Naive thymus-derived CD8-positive, alpha-beta T cell (primary cell): ENCODE data around the gene PEX5L. TPM values are rescaled to one million over a fixed set of nuclear protein-coding genes. Genes with fewer than 3 reads are reported as not detected.
"Not testable (repeated sequence)": the region's sequence is repeated elsewhere in the genome, so short reads cannot be mapped to it uniquely, and the experiment has no call there.

Experiments
- ATAC-seq, 2 donors: fragments of 150-1000 bp; cut with Tn5 transposase in 1 of 2; sonication (Bioruptor Pico), chemical (Tn5 transposase) in 1 of 2; 1 replicate in 1 of 2; 2 replicates in 1 of 2; pipeline ENCODE4 v1.10.0; 2021; ENCODE audit warnings: mild to moderate bottlenecking in 2 of 2, moderate library complexity in 2 of 2
- POLR2A ChIA-PET: fragments of 350-600 bp; sonication (Branson Sonifier 250); formaldehyde crosslinking; loops from one replicate; lab custom pipeline; 2021; ENCODE audit warnings: antibody characterized with exemption; lab: Charles Lee
- DNase-seq, 10 donors: peaks; one replicate each; pipeline versions ENCODE4 v3.0.0 to v3.0.0-alpha.2; 2020 to 2022
- H3K27ac Mint-ChIP-seq, 10 donors: one replicate each; pipeline ENCODE4 v1.8.0; 2020 to 2022; ENCODE audit warnings: mild to moderate bottlenecking in 10 of 10, mixed read lengths in 10 of 10, moderate library complexity in 4 of 10, inconsistent platforms in 1 of 10
- H3K27me3 Mint-ChIP-seq, 5 donors: one replicate each; pipeline ENCODE4 v1.8.0; 2021 to 2022; ENCODE audit warnings: mixed read lengths in 5 of 5
- H3K36me3 Mint-ChIP-seq, 3 donors: one replicate each; pipeline ENCODE4 v1.8.0; 2020 to 2022; ENCODE audit warnings: mixed read lengths in 3 of 3, mild to moderate bottlenecking in 2 of 3, inconsistent platforms in 1 of 3
- H3K4me1 Mint-ChIP-seq, 4 donors: one replicate each; pipeline ENCODE4 v1.8.0; 2021 to 2022; ENCODE audit warnings: mixed read lengths in 4 of 4
- H3K4me3 Mint-ChIP-seq, 10 donors: one replicate each; pipeline ENCODE4 v1.8.0; 2020 to 2022; ENCODE audit warnings: mild to moderate bottlenecking in 10 of 10, mixed read lengths in 10 of 10, moderate library complexity in 6 of 10, inconsistent platforms in 1 of 10
- H3K9me3 Mint-ChIP-seq, 9 donors: one replicate each; pipeline ENCODE4 v1.8.0; 2020 to 2022; ENCODE audit warnings: mixed read lengths in 9 of 9, mild to moderate bottlenecking in 3 of 9, inconsistent platforms in 1 of 9, moderate library complexity in 1 of 9
- polyA plus RNA-seq, 3 donors: library from polyadenylated mRNA; unstranded; fragments of 300-500 nt; fragmentation: Illumina TruSeq; gene quantifications; one replicate each; pipeline ENCODE4 v1.2.3, GENCODE V29; 2021
- total RNA-seq, 8 experiments: library from RNA in 2 of 8; stranded (reverse) in 2 of 8; gene quantifications; one replicate each; pipeline ENCODE4 v1.2.3 and lab custom pipeline; 2021 to 2026

The PEX5L gene
- total and polyA plus RNA-seq, 5 experiments from 2014 or later: 0.03 to 0.26 TPM; not detected in 3

DNA sequence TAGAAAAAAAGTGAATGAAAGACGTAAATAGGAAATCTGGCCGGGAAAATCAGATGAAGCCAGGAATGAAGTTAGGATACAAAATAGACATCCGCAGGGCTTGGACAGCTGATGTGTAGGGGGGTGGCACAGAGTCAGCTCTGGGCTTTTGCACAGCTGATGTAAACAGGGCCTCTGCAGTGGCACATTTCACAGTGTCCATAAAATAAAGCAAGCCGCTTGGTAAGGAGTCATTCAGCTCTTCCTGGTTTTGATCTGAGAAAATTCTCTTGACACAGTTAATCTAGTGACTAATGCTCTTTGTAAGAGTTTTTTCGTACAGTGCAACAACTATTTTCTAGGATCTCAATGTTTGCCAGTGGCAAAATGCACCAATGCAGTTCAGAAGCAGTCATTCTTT is 230.6 kb downstream of the PEX5L start:
- Mint-ChIP-seq H3K36me3 (no peaks in the 10 kb centered on the region), H3K4me3 (no peak overlapping the region), H3K9me3 (no peaks in the 10 kb centered on the region), H3K4me1 (peaks cover 0 to 1% (median 0%) of the 10 kb centered on the region in 4 donors), H3K27ac (no peak overlapping the region), H3K27me3 (peaks cover 0 to 6% (median 5%) of the 10 kb centered on the region in 5 donors)
- DNase-seq: no peak
- POLR2A ChIA-PET: interaction anchor here (0.6 kb wide), 1 partner anchor 658 kb away, joined by 4 read pairs; the partner anchor contains the start of gene PIK3CA
- ATAC-seq: no peak

DNA sequence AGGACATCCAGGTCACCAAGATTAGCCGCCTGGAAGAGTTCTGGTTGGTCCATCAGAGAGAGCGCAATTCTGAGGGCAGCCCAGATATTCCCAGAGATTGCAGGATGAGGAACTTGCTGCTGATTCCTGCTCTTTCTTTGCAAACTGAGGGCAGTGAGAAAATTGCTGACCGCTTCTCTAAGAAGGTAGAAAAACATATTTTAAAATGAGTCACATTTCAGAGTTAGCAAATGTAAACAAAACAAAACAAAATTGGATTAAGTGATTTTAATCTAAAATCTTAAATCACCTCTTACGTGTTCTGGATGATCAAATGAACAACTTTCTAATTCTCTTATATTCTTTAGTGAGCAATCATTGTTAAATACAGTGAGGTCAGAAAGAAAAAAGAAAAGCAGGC is 234.9 kb downstream of the PEX5L start:
- H3K36me3 Mint-ChIP-seq: peaks cover 0 to 1% (median 0%) of the 10 kb centered on the region in 3 donors
- H3K4me3 Mint-ChIP-seq: no peak overlapping the region
- no peaks in the 10 kb centered on the region for H3K9me3 Mint-ChIP-seq
- ATAC-seq (no peak), DNase-seq (no peak)
- H3K27me3 Mint-ChIP-seq: peaks cover 0 to 10% (median 6%) of the 10 kb centered on the region in 5 donors
- peaks cover 0 to 1% (median 0%) of the 10 kb centered on the region in 4 donors for H3K4me1 Mint-ChIP-seq
- POLR2A ChIA-PET: no interaction called here
- H3K27ac Mint-ChIP-seq: no peak overlapping the region

DNA sequence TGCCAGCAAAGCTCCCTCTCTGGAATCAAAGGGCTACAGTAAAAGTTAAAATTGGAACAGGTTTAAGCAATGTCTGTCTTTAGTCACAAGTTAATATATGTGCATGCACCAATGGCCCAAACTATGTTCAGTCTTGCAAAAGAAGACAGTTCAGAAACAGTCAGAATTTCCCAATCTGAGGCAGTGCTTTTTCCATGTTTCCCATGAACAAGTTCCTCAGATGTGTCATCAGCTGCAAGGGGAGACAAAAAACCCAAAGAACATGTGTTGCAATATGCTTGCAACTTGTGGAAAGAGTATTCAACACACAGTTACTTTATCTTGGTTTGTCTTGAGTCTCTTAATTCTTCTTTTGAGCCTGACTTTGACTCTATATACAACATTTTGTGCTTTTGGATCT is 235.5 kb downstream of the PEX5L start:
- H3K27me3 Mint-ChIP-seq: peaks cover 0 to 10% (median 6%) of the 10 kb centered on the region in 5 donors
- H3K36me3 Mint-ChIP-seq: peaks cover 0 to 1% (median 0%) of the 10 kb centered on the region in 3 donors

DNA sequence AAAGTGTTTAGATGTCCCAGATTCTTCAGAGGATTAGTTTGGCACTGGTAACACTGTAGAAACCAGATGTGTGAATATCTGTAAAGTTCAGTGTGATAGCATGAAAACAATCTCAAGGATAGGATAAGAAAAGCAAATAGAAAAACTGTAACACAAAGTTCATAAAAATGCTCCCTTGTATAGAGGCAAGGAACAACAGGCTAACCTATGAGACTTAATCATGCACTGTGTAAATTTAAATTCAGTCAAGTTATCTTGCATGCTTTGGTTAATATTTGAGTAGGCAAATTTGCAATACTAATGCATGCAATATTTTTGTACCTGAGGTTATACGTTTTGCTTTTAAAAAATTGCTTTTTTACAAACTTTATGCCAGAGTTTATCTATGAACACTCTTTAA is 239.5 kb downstream of the PEX5L start:
- DNase-seq (no peak), ATAC-seq (no peak)
- Mint-ChIP-seq H3K27me3 (peaks cover 0 to 6% (median 0%) of the 10 kb centered on the region in 5 donors), H3K27ac (no peak overlapping the region), H3K4me1 (peaks cover 0 to 6% (median 2%) of the 10 kb centered on the region in 4 donors), H3K4me3 (no peak overlapping the region), H3K9me3 (no peaks in the 10 kb centered on the region), H3K36me3 (peaks cover 0 to 1% (median 0%) of the 10 kb centered on the region in 3 donors)
- POLR2A ChIA-PET: no interaction called here

More for the DNA sequence above, 235.5 kb downstream of the PEX5L start:
- Mint-ChIP-seq H3K27ac (no peak overlapping the region), H3K4me1 (peaks cover 0 to 2% (median under 1%) of the 10 kb centered on the region in 4 donors), H3K9me3 (no peaks in the 10 kb centered on the region), H3K4me3 (no peak overlapping the region)
- DNase-seq (no peak), ATAC-seq (no peak)
- POLR2A ChIA-PET: no interaction called here

DNA sequence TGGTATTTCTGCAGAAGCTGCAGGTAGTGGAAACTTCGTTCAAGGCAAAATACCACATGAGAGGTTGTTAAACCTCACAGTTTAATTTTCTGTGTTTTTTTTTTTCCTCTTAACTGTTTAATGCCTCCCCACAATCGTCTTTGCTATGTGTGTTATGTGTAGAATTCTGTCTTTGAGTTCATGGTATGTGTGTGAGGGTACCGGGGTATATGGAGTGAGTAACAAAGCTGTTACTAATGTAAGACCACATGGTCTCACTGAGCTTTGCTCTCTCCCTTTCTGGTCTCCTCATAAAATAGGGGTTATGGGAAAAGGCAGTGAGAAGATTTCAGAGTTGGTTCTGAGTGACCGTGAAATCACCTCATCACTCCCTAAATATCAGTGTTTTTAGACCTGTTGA is 240.3 kb downstream of the PEX5L start:
- Mint-ChIP-seq H3K27ac (no peak overlapping the region), H3K4me1 (peaks cover 0 to 6% (median 2%) of the 10 kb centered on the region in 4 donors), H3K27me3 (peaks cover 0 to 6% (median 0%) of the 10 kb centered on the region in 5 donors), H3K9me3 (peaks cover 0 to 6% (median 0%) of the 10 kb centered on the region in 9 donors), H3K36me3 (peaks cover 0 to 1% (median 0%) of the 10 kb centered on the region in 3 donors), H3K4me3 (no peak overlapping the region)
- ATAC-seq (no peak), DNase-seq (no peak)
- POLR2A ChIA-PET: no interaction called here

DNA sequence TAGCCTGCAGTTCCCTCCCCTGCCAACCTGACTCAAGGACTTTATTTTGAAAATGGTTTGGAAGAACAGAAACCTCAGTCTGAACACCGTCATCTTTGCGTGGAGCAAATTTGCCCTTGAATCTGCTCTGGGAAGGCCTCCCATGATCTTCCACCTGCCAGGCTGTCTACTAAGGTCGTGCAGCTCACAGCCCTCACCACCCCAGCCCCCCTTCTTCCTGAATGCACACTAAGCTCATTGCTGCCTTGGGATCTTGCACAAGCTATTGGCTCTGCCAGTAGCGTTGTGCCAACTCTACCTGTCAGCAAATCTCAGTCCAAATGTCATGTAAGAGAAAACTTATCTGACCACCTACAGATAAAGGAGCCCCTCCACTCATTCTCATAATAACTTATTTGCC is 242.4 kb downstream of the PEX5L start:
- H3K4me3 Mint-ChIP-seq: no peak overlapping the region
- DNase-seq (no peak), ATAC-seq (no peak)
- H3K27me3 Mint-ChIP-seq: peaks cover 0 to 4% (median 0%) of the 10 kb centered on the region in 5 donors
- no peak overlapping the region for H3K27ac Mint-ChIP-seq
- peaks cover 0 to 10% (median 0%) of the 10 kb centered on the region in 9 donors for H3K9me3 Mint-ChIP-seq
- peaks cover 0 to 6% (median 2%) of the 10 kb centered on the region in 4 donors for H3K4me1 Mint-ChIP-seq
- peaks cover 0 to 1% (median 0%) of the 10 kb centered on the region in 3 donors for H3K36me3 Mint-ChIP-seq
- POLR2A ChIA-PET: no interaction called here

DNA sequence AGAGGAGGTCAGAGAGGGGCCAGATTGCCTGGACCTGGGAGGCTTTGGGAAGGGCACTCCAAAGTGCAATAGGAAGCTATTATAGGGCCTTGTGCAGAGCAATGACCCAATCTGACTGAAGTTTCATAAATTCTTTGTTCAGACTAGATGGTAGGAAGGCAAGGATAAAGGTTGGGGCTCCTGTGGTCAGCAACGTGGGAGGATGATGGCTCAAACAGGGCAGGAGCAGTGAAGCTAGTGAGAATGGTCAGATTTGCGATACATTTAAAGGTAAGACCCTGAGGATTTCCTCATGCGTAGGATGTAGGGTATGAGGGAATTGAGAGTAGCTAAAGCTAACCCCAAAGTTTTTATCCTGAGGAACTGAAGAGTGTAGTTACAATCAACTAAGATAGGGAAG is 244.9 kb downstream of the PEX5L start:
- POLR2A ChIA-PET: no interaction called here
- Mint-ChIP-seq H3K4me1 (peaks cover 0 to 6% (median 2%) of the 10 kb centered on the region in 4 donors), H3K36me3 (peaks cover 0 to 9% (median 5%) of the 10 kb centered on the region in 3 donors), H3K27me3 (peaks cover 0 to 4% (median 0%) of the 10 kb centered on the region in 5 donors), H3K9me3 (peaks cover 0 to 10% (median 0%) of the 10 kb centered on the region in 9 donors), H3K27ac (no peak overlapping the region), H3K4me3 (no peak overlapping the region)
- ATAC-seq: no peak
- DNase-seq: no peak

DNA sequence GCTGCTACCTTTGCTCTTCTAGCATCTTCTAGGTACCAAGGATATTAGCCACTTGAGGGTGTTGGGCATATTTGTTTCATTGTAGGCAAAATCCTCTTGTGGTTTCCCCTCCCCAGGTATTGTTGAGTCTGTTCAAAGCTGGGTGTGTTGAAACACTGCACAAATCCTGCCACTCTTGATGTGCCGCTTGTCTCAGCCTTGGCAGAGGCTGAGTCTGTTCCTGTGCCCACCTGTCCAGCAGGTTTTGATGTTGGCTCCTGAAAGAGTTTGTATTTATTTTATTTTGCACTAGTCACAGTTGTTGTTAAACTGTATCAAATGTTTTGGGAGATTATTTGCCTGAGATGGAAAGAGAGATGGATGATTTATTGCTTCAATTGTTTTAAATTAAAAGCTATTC is 247.7 kb downstream of the PEX5L start:
- POLR2A ChIA-PET: no interaction called here

DNA sequence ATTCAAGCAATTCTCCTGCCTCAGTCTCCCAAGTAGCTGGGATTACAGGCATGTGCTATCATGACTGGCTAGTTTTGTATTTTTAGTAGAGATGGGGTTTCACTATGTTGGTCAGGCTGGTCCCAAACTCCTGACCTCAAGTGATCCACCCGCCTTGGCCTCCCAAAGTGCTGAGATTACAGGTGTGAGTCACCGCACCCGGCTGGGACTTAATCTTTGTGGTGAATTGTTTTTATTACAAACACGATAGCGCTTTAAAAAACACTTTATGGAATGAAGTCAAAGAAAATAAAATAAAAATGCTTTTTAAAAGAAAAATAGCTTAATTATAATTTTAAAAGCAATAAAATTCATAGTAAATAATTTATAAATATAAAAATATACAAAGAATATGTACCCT is 253.9 kb downstream of the PEX5L start:
- ATAC-seq, H3K27me3 Mint-ChIP-seq, H3K27ac Mint-ChIP-seq, H3K4me1 Mint-ChIP-seq, POLR2A ChIA-PET, H3K4me3 Mint-ChIP-seq, DNase-seq: not testable (repeated sequence)
- peaks cover 0 to 11% (median 2%) of the 10 kb centered on the region in 9 donors for H3K9me3 Mint-ChIP-seq
- peaks cover 25 to 65% (median 61%) of the 10 kb centered on the region in 3 donors for H3K36me3 Mint-ChIP-seq

More for the DNA sequence above, 247.7 kb downstream of the PEX5L start:
- Mint-ChIP-seq H3K27me3 (no peaks in the 10 kb centered on the region), H3K9me3 (peaks cover 0 to 10% (median 0%) of the 10 kb centered on the region in 9 donors), H3K27ac (peak overlapping the region in 1 of 10 donors; percentile 63), H3K4me3 (no peak overlapping the region), H3K36me3 (peaks cover 0 to 24% (median 15%) of the 10 kb centered on the region in 3 donors), H3K4me1 (no peaks in the 10 kb centered on the region)
- no peak for ATAC-seq
- no peak for DNase-seq

DNA sequence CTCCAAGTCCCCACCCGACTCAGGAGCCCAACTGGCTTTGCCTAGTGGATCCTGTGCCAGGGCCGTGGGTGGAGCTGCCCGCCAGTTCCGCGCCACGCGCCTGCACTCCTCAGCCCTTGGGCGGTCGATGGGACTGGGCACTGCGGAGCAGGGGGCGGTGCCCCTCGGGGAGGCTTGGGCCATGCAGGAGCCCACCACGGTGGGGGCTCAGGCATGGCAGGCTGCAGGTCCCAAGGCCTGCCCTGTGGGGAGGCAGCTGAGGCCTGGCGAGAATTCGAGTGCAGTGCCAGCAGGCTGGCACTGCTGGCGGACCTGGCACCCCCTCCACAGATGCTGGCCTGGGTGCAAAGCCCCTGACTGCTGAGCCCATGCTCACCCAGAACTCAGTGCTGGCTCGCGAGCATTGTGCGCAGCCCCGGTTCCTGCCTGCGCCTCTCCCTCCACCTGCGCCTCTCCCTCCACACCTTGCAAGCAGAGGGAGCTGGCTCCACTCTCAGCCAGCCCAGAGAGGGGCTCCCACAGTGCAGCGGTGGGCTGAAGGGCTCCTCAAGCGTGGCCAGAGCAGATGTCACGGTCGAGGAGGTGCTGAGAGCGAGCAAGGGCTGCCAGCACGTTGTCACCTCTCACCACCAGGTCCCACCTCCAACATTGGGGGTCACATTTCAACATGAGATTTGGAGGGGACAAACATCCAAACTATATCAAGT is 261.2 kb downstream of the PEX5L start:
- Mint-ChIP-seq H3K27ac (no peak overlapping the region), H3K36me3 (peaks cover 25 to 67% (median 63%) of the 10 kb centered on the region in 3 donors), H3K9me3 (peaks cover 0 to 11% (median 4%) of the 10 kb centered on the region in 9 donors), H3K27me3 (no peaks in the 10 kb centered on the region), H3K4me3 (no peak overlapping the region), H3K4me1 (peaks cover 0 to 3% (median 0%) of the 10 kb centered on the region in 4 donors)
- POLR2A ChIA-PET: no interaction called here
- DNase-seq (no peak), ATAC-seq (no peak)

DNA sequence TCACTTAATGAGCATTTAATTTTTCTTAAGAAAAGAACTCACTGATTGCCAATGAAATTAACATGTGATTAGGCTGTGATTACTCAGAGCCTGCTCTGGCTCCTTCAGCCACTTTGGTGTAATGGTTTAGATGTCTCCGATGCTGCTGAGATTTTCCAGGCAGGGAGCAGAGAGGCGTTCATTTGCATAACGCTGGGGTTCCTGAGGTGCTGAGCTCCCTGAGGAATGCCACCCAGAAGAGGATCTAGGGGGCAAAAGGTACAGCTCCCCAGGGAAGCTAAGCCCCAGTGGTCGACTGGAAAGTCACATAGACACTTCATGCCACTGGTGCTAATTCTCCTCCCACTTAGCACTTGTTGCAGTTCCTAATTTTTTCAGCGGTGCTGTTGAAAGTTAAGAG is 264.4 kb downstream of the PEX5L start:
- Mint-ChIP-seq H3K9me3 (peaks cover 0 to 4% (median 2%) of the 10 kb centered on the region in 9 donors), H3K27ac (no peak overlapping the region), H3K4me1 (peaks cover 0 to 6% (median 0%) of the 10 kb centered on the region in 4 donors), H3K4me3 (no peak overlapping the region), H3K36me3 (peaks cover 9 to 64% (median 48%) of the 10 kb centered on the region in 3 donors), H3K27me3 (no peaks in the 10 kb centered on the region)
- POLR2A ChIA-PET: no interaction called here
- ATAC-seq (no peak), DNase-seq (no peak)

DNA sequence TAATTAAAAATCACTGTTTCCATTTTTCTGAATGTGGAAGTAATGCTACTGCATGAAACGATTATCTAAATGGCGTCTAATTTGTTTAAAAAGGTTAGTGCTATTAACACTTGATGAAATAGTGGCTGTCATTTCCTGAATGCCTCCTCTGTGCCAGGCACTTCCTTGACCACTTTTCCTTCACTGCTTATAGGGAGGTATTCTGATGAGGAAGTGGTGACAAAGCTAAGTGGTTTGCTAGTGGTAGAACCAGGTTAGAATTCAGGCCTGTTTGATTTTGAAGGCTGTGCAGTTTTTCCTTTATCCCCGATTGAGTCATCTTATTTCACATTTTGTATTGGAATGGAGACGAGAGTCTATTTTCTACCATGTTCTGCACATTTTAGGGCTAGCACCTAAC is 264.9 kb downstream of the PEX5L start:
- no peaks in the 10 kb centered on the region for H3K27me3 Mint-ChIP-seq
- H3K4me1 Mint-ChIP-seq: peaks cover 0 to 6% (median 0%) of the 10 kb centered on the region in 4 donors
- peak overlapping the region in 1 of 10 donors; percentile 15 for H3K27ac Mint-ChIP-seq
- ATAC-seq (no peak), DNase-seq (no peak)
- POLR2A ChIA-PET: interaction anchor here (0.5 kb wide), 1 partner anchor 56 kb away, joined by 5 read pairs; no protein-coding TSS in a partner anchor
- no peak overlapping the region for H3K4me3 Mint-ChIP-seq
- peaks cover 0 to 4% (median 2%) of the 10 kb centered on the region in 9 donors for H3K9me3 Mint-ChIP-seq
- peaks cover 9 to 65% (median 45%) of the 10 kb centered on the region in 3 donors for H3K36me3 Mint-ChIP-seq
